HCT116 (cell line): ENCODE measurements around the gene ARHGAP42. TPM values are rescaled to one million over a fixed set of nuclear protein-coding genes. Genes with fewer than 3 reads are reported as not detected.
A peak's percentile ranks its signal among the peaks of the same experiment; 100 is the strongest.
"Not testable (repeated sequence)": the region's sequence is repeated elsewhere in the genome, so short reads cannot be mapped to it uniquely, and the experiment has no call there.

Source experiments
- ATAC-seq: fragments of 200-7000 bp; cut with Tn5 transposase; 2 replicates; pipeline ENCODE4 v1.9.1; 2020; ENCODE audit warnings: mild to moderate bottlenecking, moderate library complexity
- BruUV-seq: library from RNA; stranded (reverse); fragments of 400-500 nt; replicated peaks from 2 replicates; lab custom pipeline; 2021; lab: Mats Ljungman, UMichigan
- CTCF ChIA-PET: fragments of 300-600 bp; sonication (Branson Sonifier 250); formaldehyde crosslinking; loops from one replicate; lab custom pipeline; 2021; ENCODE audit warnings: antibody characterized with exemption; lab: Charles Lee
- POLR2A ChIA-PET: fragments of 300-600, 350-600 bp; sonication (Branson Sonifier 250); formaldehyde crosslinking; loops from one replicate; lab custom pipeline; 2021; ENCODE audit warnings: antibody characterized with exemption; lab: Charles Lee
- RAD21 ChIA-PET, 2 experiments: fragments of 300-600 bp; sonication (Branson Sonifier 250); formaldehyde crosslinking; loops; one replicate each; lab custom pipeline; 2023; ENCODE audit warnings: low total read pairs in 2 of 2; ENCODE audit not compliant: uncharacterized antibody in 2 of 2, unreplicated experiment in 2 of 2, low non-redundant PET in 1 of 2; lab: Charles Lee
- DNase-seq: peaks from one replicate; pipeline ENCODE4 v3.0.0-alpha.2; 2010; ENCODE audit warnings: low read depth, low spot score
- H2AFZ ChIP-seq: fragments of 200-600 bp; shearing (Covaris generic), sonication (generic); 2 replicates; pipeline ENCODE4 v1.6.1; 2017; ENCODE audit warnings: low read depth, mixed run types, mixed read lengths, antibody characterized with exemption, low read length; ENCODE audit not compliant: poor library complexity, severe bottlenecking
- H3K27ac ChIP-seq: 2 replicates; pipeline ENCODE4 v1.5.1; 2012; ENCODE audit warnings: low read depth, low read length
- H3K27me3 ChIP-seq: fragments of 200-600 bp; sonication (generic); 2 replicates; pipeline ENCODE4 v1.6.1; 2016; ENCODE audit warnings: mixed run types, low read length, mixed read lengths; ENCODE audit not compliant: insufficient read depth
- H3K36me3 ChIP-seq, 2 experiments: fragments of 200-500 bp in 1 of 2; fragments of 200-600 bp in 1 of 2; sonication (Bioruptor generic) in 1 of 2; sonication (generic) in 1 of 2; 2 replicates each; pipeline versions ENCODE4 v1.5.1 to v1.6.1; 2014 to 2016; ENCODE audit warnings: low read length in 2 of 2, inconsistent platforms in 1 of 2, mixed read lengths in 1 of 2, mixed run types in 1 of 2; ENCODE audit not compliant: insufficient read depth in 2 of 2, control insufficient read depth in 1 of 2
- H3K4me1 ChIP-seq, 2 experiments: fragments of 200-600 bp in 1 of 2; sonication (generic) in 1 of 2; 2 replicates each; pipeline versions ENCODE4 v1.5.1 to v1.6.1; 2012 to 2017; ENCODE audit warnings: low read length in 2 of 2, inconsistent platforms in 1 of 2, mild to moderate bottlenecking in 1 of 2, mixed read lengths in 1 of 2, mixed run types in 1 of 2, moderate library complexity in 1 of 2; ENCODE audit not compliant: insufficient read depth in 2 of 2, control insufficient read depth in 1 of 2
- H3K4me2 ChIP-seq: fragments of 200-600 bp; sonication (generic); 2 replicates; pipeline ENCODE4 v1.6.1; 2017; ENCODE audit warnings: mixed run types, low read length, mixed read lengths
- H3K4me3 ChIP-seq, 2 experiments: fragments of 200-600 bp in 1 of 2; sonication (generic) in 1 of 2; replicated peaks in 1 of 2; 2 replicates each; pipeline ENCODE4 v1.5.1; 2011 to 2016; ENCODE audit warnings: low read length in 2 of 2, control low read depth in 1 of 2, low read depth in 1 of 2, mild to moderate bottlenecking in 1 of 2, mixed read lengths in 1 of 2, mixed run types in 1 of 2
- H3K79me2 ChIP-seq: fragments of 200-600 bp; sonication (generic); 2 replicates; pipeline ENCODE4 v1.6.1; 2017; ENCODE audit warnings: mild to moderate bottlenecking, mixed run types, low read length, moderate library complexity, mixed read lengths; ENCODE audit not compliant: insufficient read depth
- H3K9ac ChIP-seq: fragments of 200-600 bp; sonication (generic); 2 replicates; pipeline ENCODE4 v1.6.1; 2016; ENCODE audit warnings: low read length, mixed read lengths
- H3K9me2 ChIP-seq: fragments of 200-600 bp; sonication (generic), shearing (Covaris generic); 2 replicates; pipeline ENCODE4 v1.6.1; 2017; ENCODE audit warnings: mixed run types, mild to moderate bottlenecking, moderate library complexity; ENCODE audit not compliant: insufficient read depth
- H3K9me3 ChIP-seq, 2 experiments: fragments of 200-500 bp in 1 of 2; fragments of 200-600 bp in 1 of 2; sonication (Bioruptor generic) in 1 of 2; sonication (generic) in 1 of 2; 2 replicates each; pipeline ENCODE4 v1.6.1; 2014 to 2017; ENCODE audit warnings: low read length in 2 of 2, mixed read lengths in 2 of 2, inconsistent platforms in 1 of 2, low read depth in 1 of 2, mild to moderate bottlenecking in 1 of 2, mixed run types in 1 of 2, moderate library complexity in 1 of 2; ENCODE audit not compliant: control insufficient read depth in 1 of 2, insufficient read depth in 1 of 2
- H4K20me1 ChIP-seq: fragments of 200-600 bp; sonication (generic), shearing (Covaris generic); 2 replicates; pipeline ENCODE4 v1.6.1; 2017; ENCODE audit warnings: mixed run types, mild to moderate bottlenecking, moderate library complexity; ENCODE audit not compliant: insufficient read depth
- CBX3 ChIP-seq: IDR thresholded peaks from 2 replicates; pipeline ENCODE4 v1.6.1; 2012; ENCODE audit warnings: low read depth
- CTCF ChIP-seq, 3 experiments: fragments of 200-600 bp in 1 of 3; sonication (generic) in 1 of 3; IDR thresholded peaks in 2 of 3; conservative IDR thresholded peaks in 1 of 3; 2 replicates each; pipeline ENCODE4 v1.5.1; 2012 to 2017; ENCODE audit warnings: low read depth in 2 of 3, low read length in 2 of 3, antibody characterized with exemption in 1 of 3, borderline replicate concordance in 1 of 3, control low read depth in 1 of 3, mild to moderate bottlenecking in 1 of 3, mixed read lengths in 1 of 3, mixed run types in 1 of 3, moderate library complexity in 1 of 3; ENCODE audit not compliant: insufficient read depth in 1 of 3
- EZH2phosphoT487 ChIP-seq: fragments of 200-600 bp; IDR thresholded peaks from 2 replicates; pipeline ENCODE4 v1.6.1; 2018; ENCODE audit warnings: antibody characterized with exemption, borderline replicate concordance
- FOSL1 ChIP-seq: IDR thresholded peaks from 2 replicates; pipeline ENCODE4 v1.6.1; 2012; ENCODE audit warnings: low read depth
- JUND ChIP-seq: IDR thresholded peaks from 2 replicates; pipeline ENCODE4 v1.6.1; 2012
- MAX ChIP-seq: IDR thresholded peaks from 2 replicates; pipeline ENCODE4 v1.6.1; 2012
- RAD21 ChIP-seq: IDR thresholded peaks from 2 replicates; pipeline ENCODE4 v1.6.1; 2012; ENCODE audit warnings: low read depth, mild to moderate bottlenecking
- REST ChIP-seq: IDR thresholded peaks from 2 replicates; pipeline ENCODE4 v1.6.1; 2012; ENCODE audit warnings: low read depth
- SP1 ChIP-seq: IDR thresholded peaks from 2 replicates; pipeline ENCODE4 v1.6.1; 2012; ENCODE audit warnings: low read depth
- SRF ChIP-seq: IDR thresholded peaks from 2 replicates; pipeline ENCODE4 v1.6.1; 2012; ENCODE audit warnings: low read depth
- TCF7L2 ChIP-seq: IDR thresholded peaks from 2 replicates; pipeline ENCODE4 v1.7.0; 2011; ENCODE audit warnings: borderline replicate concordance, inconsistent platforms; ENCODE audit not compliant: insufficient read depth, insufficient read length; ENCODE audit errors: extremely low read depth
- YY1 ChIP-seq: IDR thresholded peaks from 2 replicates; pipeline ENCODE4 v1.6.1; 2011; ENCODE audit warnings: low read length, low read depth, moderate library complexity, mild to moderate bottlenecking; ENCODE audit not compliant: insufficient replicate concordance; ENCODE audit errors: extremely low read depth
- intact Hi-C: fragments of 100-400 bp; cut with micrococcal nuclease; formaldehyde crosslinking; loops from 2 replicates; pipeline ENCODE4 v1.10.0; 2022
- total RNA-seq: library from RNA; stranded (reverse); gene quantifications from one replicate; pipeline ENCODE4 v1.2.1, GENCODE V29; 2021; ENCODE audit not compliant: unreplicated experiment

The ARHGAP42 gene
- total RNA-seq, 1 experiment from 2014 or later: 12.3 TPM

- POLR2A ChIA-PET: interaction anchor here (0.7 kb wide), 1 partner anchor 25 kb away, joined by 4 read pairs; no protein-coding TSS in a partner anchor
- CTCF ChIA-PET, H4K20me1 ChIP-seq, H2AFZ ChIP-seq, RAD21 ChIA-PET, H3K9me3 ChIP-seq, H3K36me3 ChIP-seq, DNase-seq, H3K27me3 ChIP-seq, ATAC-seq, BruUV-seq, H3K4me3 ChIP-seq, H3K9me2 ChIP-seq: not testable (repeated sequence)
- peak overlapping the region; percentile 43 for H3K9ac ChIP-seq
- intact Hi-C loops: loop anchor here (1.0 kb wide), 1 partner anchor 27 kb away; no protein-coding TSS in a partner anchor
- H3K27ac ChIP-seq: peak overlapping the region; percentile 85
- TF ChIP-seq MAX: 0 out of 2 replicates have a peak, but pooled peaks have one; percentile 1
- TF ChIP-seq SRF: peak; percentile 84
- TF ChIP-seq SP1: peak; percentile 53
- TF ChIP-seq JUND: peak; percentile 88
- peak; percentile 95 for TF ChIP-seq FOSL1
- TF ChIP-seq CBX3: peak; percentile 62; the same call in 1 of the 2 replicates
- peaks cover 54% of the 10 kb centered on the region for H3K79me2 ChIP-seq
- H3K4me1 ChIP-seq: peaks cover 60 to 88% of the 10 kb centered on the region in 2 experiments
- peak overlapping the region; percentile 68 for H3K4me2 ChIP-seq
Observed at GRCh38 chr11:100750566-100750891, 63.4 kb downstream of the ARHGAP42 start.

- Histone ChIP-seq H3K4me1 (peaks cover 54 to 78% of the 10 kb centered on the region in 2 experiments), H3K4me3 (no peak overlapping the region), H4K20me1 (no peaks in the 10 kb centered on the region), H3K27ac (peak overlapping the region; percentile 85), H2AFZ (no peak overlapping the region), H3K79me2 (peaks cover 40% of the 10 kb centered on the region), H3K27me3 (no peaks in the 10 kb centered on the region), H3K9ac (peak overlapping the region; percentile 59), H3K36me3 (no peaks in the 10 kb centered on the region), H3K4me2 (peak overlapping the region; percentile 57), H3K9me3 (no peaks in the 10 kb centered on the region), H3K9me2 (no peaks in the 10 kb centered on the region)
- intact Hi-C loops: loop anchor here (2.0 kb wide), 1 partner anchor 70 kb away; no protein-coding TSS in a partner anchor
- peak; percentile 28 for ATAC-seq
- no peak for DNase-seq
- TF ChIP-seq JUND: no peak
- no peak for TF ChIP-seq TCF7L2
- TF ChIP-seq YY1: no peak
- TF ChIP-seq RAD21: no peak
- TF ChIP-seq EZH2phosphoT487: no peak
- no peak for TF ChIP-seq REST
- no peak for TF ChIP-seq MAX
- TF ChIP-seq CTCF (IDR thresholded peaks at IDR 0.05 in 2 of 3, conservative IDR thresholded peaks at IDR 0.05 in 1 of 3; ENCODE audit: borderline replicate concordance in 1 of 3, insufficient read depth in 1 of 3, low read depth in 2 of 3, low read length in 2 of 3): no peak
- RAD21 ChIA-PET: interaction anchor here in 1 of 2 experiments (1.1 kb wide), 1 partner anchor 176 kb away, joined by 3 read pairs; no protein-coding TSS in a partner anchor
- CTCF ChIA-PET: no interaction called here
- BruUV-seq: no TSS peak
- POLR2A ChIA-PET: no interaction called here
Observed at GRCh38 chr11:100752371-100753171, 65.5 kb downstream of the ARHGAP42 start.
